Activated CD4-positive, alpha-beta memory T cell treated with anti-CD3 and anti-CD28 coated beads for 36 hours (primary cell): Measurements from ENCODE around the gene CTTNBP2NL. TPM values are rescaled to one million over a fixed set of nuclear protein-coding genes. Genes with fewer than 3 reads are reported as not detected.
"Not testable (repeated sequence)": the region's sequence is repeated elsewhere in the genome, so short reads cannot be mapped to it uniquely, and the experiment has no call there.

Experiments
- CTCF ChIA-PET: fragments of 350-600 bp; sonication (Branson Sonifier 250); formaldehyde crosslinking; loops from one replicate; lab custom pipeline; 2021; ENCODE audit warnings: antibody characterized with exemption, inconsistent platforms; lab: Charles Lee
- POLR2A ChIA-PET: fragments of 350-600 bp; sonication (Branson Sonifier 250); formaldehyde crosslinking; loops from one replicate; lab custom pipeline; 2021; ENCODE audit warnings: antibody characterized with exemption; lab: Charles Lee
- DNase-seq: peaks from one replicate; pipeline ENCODE4 v3.0.0-alpha.2; 2020
- H3K27ac Mint-ChIP-seq: one replicate; pipeline ENCODE4 v1.8.0; 2021; ENCODE audit warnings: mixed read lengths
- H3K27me3 Mint-ChIP-seq: one replicate; pipeline ENCODE4 v1.8.0; 2021; ENCODE audit warnings: mixed read lengths
- H3K36me3 Mint-ChIP-seq: one replicate; pipeline ENCODE4 v1.8.0; 2021; ENCODE audit warnings: mixed read lengths
- H3K4me1 Mint-ChIP-seq: one replicate; pipeline ENCODE4 v1.8.0; 2021; ENCODE audit warnings: low read depth, mixed read lengths
- H3K4me3 Mint-ChIP-seq: one replicate; pipeline ENCODE4 v1.8.0; 2021; ENCODE audit warnings: mild to moderate bottlenecking, mixed read lengths
- H3K9me3 Mint-ChIP-seq: one replicate; pipeline ENCODE4 v1.8.0; 2021; ENCODE audit warnings: mixed read lengths
- intact Hi-C: fragments of 100-400 bp; cut with micrococcal nuclease; formaldehyde crosslinking; loops from one replicate; pipeline ENCODE4 v1.15.1; 2023
- total RNA-seq, 2 experiments: library from RNA; stranded (reverse); gene quantifications; one replicate each; pipeline ENCODE4 v1.2.3, GENCODE V29; 2021

The CTTNBP2NL gene
- total RNA-seq, 2 experiments from 2014 or later = 5.4 to 5.9 TPM

GRCh38 chr1:112453876-112454275 is 57.9 kb downstream of the CTTNBP2NL start:
- no peak overlapping the region for H3K27ac Mint-ChIP-seq
- CTCF ChIA-PET = no interaction called here
- H3K27me3 Mint-ChIP-seq = no peaks in the 10 kb centered on the region
- POLR2A ChIA-PET = no interaction called here
- H3K9me3 Mint-ChIP-seq = no peaks in the 10 kb centered on the region
- no peaks in the 10 kb centered on the region for H3K4me1 Mint-ChIP-seq
- peaks cover 2% of the 10 kb centered on the region for H3K36me3 Mint-ChIP-seq
- intact Hi-C loops = no loop called here
- no peak overlapping the region for H3K4me3 Mint-ChIP-seq
- DNase-seq = no peak

GRCh38 chr1:112454316-112454715 is 58.3 kb downstream of the CTTNBP2NL start:
- H3K27ac Mint-ChIP-seq = no peak overlapping the region
- peaks cover 2% of the 10 kb centered on the region for H3K36me3 Mint-ChIP-seq
- CTCF ChIA-PET = no interaction called here
- DNase-seq = no peak
- intact Hi-C loops = no loop called here
- POLR2A ChIA-PET = no interaction called here
- no peak overlapping the region for H3K4me3 Mint-ChIP-seq
- no peaks in the 10 kb centered on the region for H3K9me3 Mint-ChIP-seq
- no peaks in the 10 kb centered on the region for H3K4me1 Mint-ChIP-seq
- H3K27me3 Mint-ChIP-seq = no peaks in the 10 kb centered on the region

- no peaks in the 10 kb centered on the region for H3K27me3 Mint-ChIP-seq
- intact Hi-C loops = no loop called here
- ChIA-PET POLR2A (interaction anchor here (0.6 to 1.1 kb wide), 2 partner anchors 51 to 1373 kb away, joined by 3 read pairs; no protein-coding TSS in a partner anchor), CTCF (interaction anchor here (1.6 to 3.4 kb wide), 2 partner anchors 9 to 66 kb away, joined by 5 to 13 read pairs; no protein-coding TSS in a partner anchor)
- H3K4me1 Mint-ChIP-seq = no peaks in the 10 kb centered on the region
- H3K36me3 Mint-ChIP-seq = peaks cover 2% of the 10 kb centered on the region
- DNase-seq = no peak
- H3K27ac Mint-ChIP-seq = no peak overlapping the region
- H3K4me3 Mint-ChIP-seq = no peak overlapping the region
- H3K9me3 Mint-ChIP-seq = no peaks in the 10 kb centered on the region
Measured at GRCh38 chr1:112457241-112457640, 61.2 kb downstream of the CTTNBP2NL start.

- H3K27ac Mint-ChIP-seq = no peak overlapping the region
- H3K27me3 Mint-ChIP-seq = peaks cover 3% of the 10 kb centered on the region
- H3K4me1 Mint-ChIP-seq = no peaks in the 10 kb centered on the region
- CTCF ChIA-PET = interaction anchor here (1.6 to 3.4 kb wide), 3 partner anchors 8 to 68 kb away, joined by 5 to 13 read pairs (median 7); no protein-coding TSS in a partner anchor
- H3K4me3 Mint-ChIP-seq = no peak overlapping the region
- intact Hi-C loops = no loop called here
- no peak for DNase-seq
- H3K36me3 Mint-ChIP-seq = peaks cover 2% of the 10 kb centered on the region
- POLR2A ChIA-PET = interaction anchor here (0.6 to 1.1 kb wide), 2 partner anchors 52 to 1372 kb away, joined by 3 read pairs; no protein-coding TSS in a partner anchor
- H3K9me3 Mint-ChIP-seq = no peaks in the 10 kb centered on the region
Measured at GRCh38 chr1:112457955-112458354, 61.9 kb downstream of the CTTNBP2NL start.

GRCh38 chr1:112458756-112459155 is 62.7 kb downstream of the CTTNBP2NL start:
- ChIA-PET POLR2A (no interaction called here), CTCF (interaction anchor here (1.5 to 3.4 kb wide), 3 partner anchors 7 to 68 kb away, joined by 4 to 13 read pairs (median 7); no protein-coding TSS in a partner anchor)
- Mint-ChIP-seq H3K36me3 (peaks cover 2% of the 10 kb centered on the region), H3K27ac (no peak overlapping the region), H3K4me1 (no peaks in the 10 kb centered on the region), H3K9me3 (no peaks in the 10 kb centered on the region), H3K27me3 (peaks cover 3% of the 10 kb centered on the region), H3K4me3 (no peak overlapping the region)
- no peak for DNase-seq
- intact Hi-C loops = no loop called here

- ChIA-PET POLR2A (no interaction called here), CTCF (no interaction called here)
- intact Hi-C loops = no loop called here
- peaks cover 3% of the 10 kb centered on the region for H3K27me3 Mint-ChIP-seq
- H3K4me1 Mint-ChIP-seq = peaks cover 2% of the 10 kb centered on the region
- no peak overlapping the region for H3K27ac Mint-ChIP-seq
- no peak for DNase-seq
- no peak overlapping the region for H3K4me3 Mint-ChIP-seq
- H3K9me3 Mint-ChIP-seq = no peaks in the 10 kb centered on the region
- H3K36me3 Mint-ChIP-seq = peaks cover 2% of the 10 kb centered on the region
Measured at GRCh38 chr1:112460615-112461014, 64.6 kb downstream of the CTTNBP2NL start.

GRCh38 chr1:112461200-112461871 is 65.3 kb downstream of the CTTNBP2NL start:
- intact Hi-C loops = no loop called here
- peaks cover 8% of the 10 kb centered on the region for H3K4me1 Mint-ChIP-seq
- peaks cover 2% of the 10 kb centered on the region for H3K36me3 Mint-ChIP-seq
- H3K27me3 Mint-ChIP-seq = peaks cover 3% of the 10 kb centered on the region
- CTCF ChIA-PET = no interaction called here
- no peak for DNase-seq
- H3K4me3 Mint-ChIP-seq = no peak overlapping the region
- POLR2A ChIA-PET = no interaction called here
- no peaks in the 10 kb centered on the region for H3K9me3 Mint-ChIP-seq
- H3K27ac Mint-ChIP-seq = no peak overlapping the region

GRCh38 chr1:112462953-112463279 is 66.9 kb downstream of the CTTNBP2NL start:
- intact Hi-C loops = no loop called here
- peaks cover 8% of the 10 kb centered on the region for H3K4me1 Mint-ChIP-seq

GRCh38 chr1:112464501-112464900 is 68.5 kb downstream of the CTTNBP2NL start:
- ChIA-PET POLR2A (no interaction called here), CTCF (interaction anchor here (1.0 to 8.4 kb wide), 3 partner anchors 54 to 154 kb away, joined by 3 to 203 read pairs (median 12); partner anchors contain the start of genes CAPZA1 and ST7L)
- H3K36me3 Mint-ChIP-seq = no peaks in the 10 kb centered on the region
- intact Hi-C loops = no loop called here
- no peak overlapping the region for H3K4me3 Mint-ChIP-seq
- peaks cover 8% of the 10 kb centered on the region for H3K4me1 Mint-ChIP-seq
- H3K9me3 Mint-ChIP-seq = no peaks in the 10 kb centered on the region
- H3K27ac Mint-ChIP-seq = no peak overlapping the region
- DNase-seq = no peak
- H3K27me3 Mint-ChIP-seq = peaks cover 7% of the 10 kb centered on the region

More at GRCh38 chr1:112462953-112463279, 66.9 kb downstream of the CTTNBP2NL start:
- H3K9me3 Mint-ChIP-seq = no peaks in the 10 kb centered on the region
- H3K27me3 Mint-ChIP-seq = peaks cover 3% of the 10 kb centered on the region
- H3K27ac Mint-ChIP-seq = no peak overlapping the region
- DNase-seq = no peak
- ChIA-PET POLR2A (no interaction called here), CTCF (interaction anchor here (0.7 to 8.4 kb wide), 2 partner anchors 71 to 164 kb away, joined by 3 to 203 read pairs; no protein-coding TSS in a partner anchor)
- H3K36me3 Mint-ChIP-seq = no peaks in the 10 kb centered on the region
- no peak overlapping the region for H3K4me3 Mint-ChIP-seq

- Mint-ChIP-seq H3K27ac (no peak overlapping the region), H3K27me3 (peaks cover 10% of the 10 kb centered on the region)
- intact Hi-C loops = no loop called here
Measured at GRCh38 chr1:112465122-112465521, 69.1 kb downstream of the CTTNBP2NL start.

GRCh38 chr1:112466078-112466660 is 70.2 kb downstream of the CTTNBP2NL start:
- H3K27ac Mint-ChIP-seq = no peak overlapping the region
- intact Hi-C loops = loop anchor here (1.0 to 2.0 kb wide), 2 partner anchors 75 to 239 kb away; no protein-coding TSS in a partner anchor
- ChIA-PET POLR2A (interaction anchor here (2.2 kb wide), 1 partner anchor 76 kb away, joined by 9 read pairs; no protein-coding TSS in a partner anchor), CTCF (interaction anchor here (0.6 to 8.4 kb wide), 25 partner anchors 9 to 249 kb away, joined by 3 to 203 read pairs (median 5); partner anchors contain the start of genes CAPZA1, PPM1J and ST7L)
- peaks cover 8% of the 10 kb centered on the region for H3K4me1 Mint-ChIP-seq
- H3K36me3 Mint-ChIP-seq = no peaks in the 10 kb centered on the region
- DNase-seq = peak; percentile 91
- H3K4me3 Mint-ChIP-seq = peak overlapping the region; percentile 74
- peaks cover 15% of the 10 kb centered on the region for H3K27me3 Mint-ChIP-seq
- no peaks in the 10 kb centered on the region for H3K9me3 Mint-ChIP-seq

More at GRCh38 chr1:112465122-112465521, 69.1 kb downstream of the CTTNBP2NL start:
- Mint-ChIP-seq H3K36me3 (no peaks in the 10 kb centered on the region), H3K9me3 (no peaks in the 10 kb centered on the region), H3K4me3 (no peak overlapping the region), H3K4me1 (peaks cover 8% of the 10 kb centered on the region)
- ChIA-PET CTCF (interaction anchor here (0.5 to 8.4 kb wide), 15 partner anchors 8 to 239 kb away, joined by 3 to 203 read pairs (median 5); partner anchors contain the start of genes CAPZA1 and ST7L), POLR2A (interaction anchor here (2.2 kb wide), 1 partner anchor 75 kb away, joined by 9 read pairs; no protein-coding TSS in a partner anchor)
- DNase-seq = no peak

- intact Hi-C loops, H3K4me3 Mint-ChIP-seq, POLR2A ChIA-PET: not testable (repeated sequence)
Measured at GRCh38 chr1:112470324-112470723, 74.3 kb downstream of the CTTNBP2NL start.

More at GRCh38 chr1:112470324-112470723, 74.3 kb downstream of the CTTNBP2NL start:
- H3K4me1 Mint-ChIP-seq, H3K36me3 Mint-ChIP-seq, H3K9me3 Mint-ChIP-seq, H3K27ac Mint-ChIP-seq, DNase-seq: not testable (repeated sequence)
- CTCF ChIA-PET = interaction anchor here (0.9 to 8.4 kb wide), 2 partner anchors 79 to 144 kb away, joined by 3 to 203 read pairs; no protein-coding TSS in a partner anchor
- peaks cover 30% of the 10 kb centered on the region for H3K27me3 Mint-ChIP-seq
